Psoas muscle (tissue), 8 donors: ENCODE results near the gene CCDC8. TPM values are rescaled to one million over a fixed set of nuclear protein-coding genes. Genes with fewer than 3 reads are reported as not detected.

Source experiments
- ATAC-seq, 4 donors: fragments of 200-7000 bp; cut with Tn5 transposase; one replicate each; pipeline ENCODE4 v1.9.1; 2020; ENCODE audit warnings: moderate library complexity in 3 of 4, mild to moderate bottlenecking in 2 of 4
- DNase-seq, 2 donors: peaks; one replicate each; pipeline ENCODE4 v3.0.0-alpha.2; 2020
- H3K27ac ChIP-seq: fragments of 200-600 bp; one replicate; pipeline ENCODE4 v1.8.0; 2022
- H3K27me3 ChIP-seq, 3 donors: fragments of 200-600 bp in 1 of 3; one replicate each; pipeline versions ENCODE4 v1.6.1 to v1.8.0; 2013 to 2022; ENCODE audit warnings: low read length in 2 of 3, mild to moderate bottlenecking in 2 of 3, moderate library complexity in 1 of 3; ENCODE audit not compliant: insufficient read depth in 3 of 3
- H3K36me3 ChIP-seq, 2 donors: fragments of 200-600 bp in 1 of 2; one replicate each; pipeline versions ENCODE4 v1.6.1 to v1.8.0; 2013 to 2022; ENCODE audit warnings: low read depth in 1 of 2, mild to moderate bottlenecking in 1 of 2, moderate library complexity in 1 of 2; ENCODE audit not compliant: insufficient read depth in 1 of 2
- H3K4me1 ChIP-seq: fragments of 200-600 bp; one replicate; pipeline ENCODE4 v1.8.0; 2022
- H3K4me3 ChIP-seq: fragments of 200-600 bp; one replicate; pipeline ENCODE4 v1.8.0; 2022; ENCODE audit warnings: mild to moderate bottlenecking
- H3K9me3 ChIP-seq: fragments of 200-600 bp; one replicate; pipeline ENCODE4 v1.8.0; 2022
- CTCF ChIP-seq: fragments of 200-600 bp; IDR thresholded peaks from one replicate; pipeline ENCODE4 v1.8.0; 2022; ENCODE audit warnings: antibody characterized with exemption
- WGBS, 3 donors: extraction: QIAGEN DNeasy Blood & Tissue Kit; methylation state at CpG; one replicate each; pipeline versions ENCODE4 v1.1.6 to v1.1.7; 2013; 5-methylcytosine and 5-hydroxymethylcytosine counted together
- intact Hi-C, 2 donors: fragments of 100-400 bp; cut with DNase I; formaldehyde crosslinking; loops; one replicate each; pipeline versions ENCODE4 v1.11.0 to v1.14.2; 2022
- polyA plus RNA-seq, 3 donors: library from polyadenylated mRNA; stranded (reverse); fragments of 200-250 nt; gene quantifications; one replicate each; pipeline ENCODE4 v1.2.3, GENCODE V29; 2013
- total RNA-seq, 4 donors: library from RNA; stranded (reverse); fragmentation: NEBNext Ultra II Directional in 2 of 4; extraction: Animal tissue kit (Norgen Biotek cat#: 25700) in 2 of 4; gene quantifications; one replicate each; pipeline versions ENCODE4 v1.2.1 to v1.2.4, GENCODE V29; 2021 to 2023
- donor health status: healthy with polysubstance abuse.
- donor health status: DM: no; HTN: no; CAD: no; lungs with moderate emphysema.
- donor health status: Bipolar disorder and iron deficiency.
- donor health status: healthy.
- donor health status: DM: yes; HTN: yes; CAD: no.
- donor health status: DM: no; HTN: no; CAD: no.
- donor health status: DM: no; HTN: no; CAD: no.
- donor health status: DM: yes; HTN: yes; CAD: no.

The CCDC8 gene
- total and polyA plus RNA-seq, 7 donors: 0.51 to 7.0 (median 1.6) TPM

- 44 to 50% (median 45%) methylated on average over 5 of the region's 5 CpGs for WGBS, 3 donors
- intact Hi-C loops: no loop called here
- no peaks in the 10 kb centered on the region for H3K9me3 ChIP-seq
- ATAC-seq (no peak), DNase-seq (no peak)
- no peaks in the 10 kb centered on the region for H3K27me3 ChIP-seq
- no peaks in the 10 kb centered on the region for H3K36me3 ChIP-seq
- no peak for TF ChIP-seq CTCF
- no peak overlapping the region for H3K4me3 ChIP-seq
- H3K27ac ChIP-seq: peak overlapping the region; percentile 56
- peaks cover 4% of the 10 kb centered on the region for H3K4me1 ChIP-seq
Measured at GRCh38 chr19:46450737-46451136, 37.4 kb upstream of the CCDC8 start.

- no peaks in the 10 kb centered on the region for H3K36me3 ChIP-seq
- peaks cover 4% of the 10 kb centered on the region for H3K4me1 ChIP-seq
- DNase-seq: no peak
- 62 to 71% (median 63%) methylated on average over 7 of the region's 7 CpGs for WGBS, 3 donors
- H3K27me3 ChIP-seq: no peaks in the 10 kb centered on the region
- no peak for TF ChIP-seq CTCF
- H3K27ac ChIP-seq: no peak overlapping the region
- intact Hi-C loops: no loop called here
- H3K9me3 ChIP-seq: no peaks in the 10 kb centered on the region
- no peak for ATAC-seq
- no peak overlapping the region for H3K4me3 ChIP-seq
Measured at GRCh38 chr19:46449228-46449627, 35.9 kb upstream of the CCDC8 start.

- no peak overlapping the region for H3K4me3 ChIP-seq
- WGBS, 3 donors: 78 to 94% (median 83%) methylated on average over 10 of the region's 10 CpGs
- intact Hi-C loops: no loop called here
- H3K27me3 ChIP-seq: no peaks in the 10 kb centered on the region
- peaks cover 4% of the 10 kb centered on the region for H3K4me1 ChIP-seq
- no peaks in the 10 kb centered on the region for H3K9me3 ChIP-seq
- DNase-seq (no peak), ATAC-seq (no peak)
- no peak overlapping the region for H3K27ac ChIP-seq
- no peaks in the 10 kb centered on the region for H3K36me3 ChIP-seq
- TF ChIP-seq CTCF: no peak
Measured at GRCh38 chr19:46448601-46449000, 35.2 kb upstream of the CCDC8 start.

- no peak overlapping the region for H3K4me3 ChIP-seq
- ATAC-seq: no peak
- no peak overlapping the region for H3K27ac ChIP-seq
- H3K9me3 ChIP-seq: no peaks in the 10 kb centered on the region
- 45 to 58% (median 52%) methylated on average over 5 of the region's 5 CpGs for WGBS, 3 donors
- no peaks in the 10 kb centered on the region for H3K27me3 ChIP-seq
- no peak for DNase-seq
- H3K4me1 ChIP-seq: peaks cover 8% of the 10 kb centered on the region
- no peak for TF ChIP-seq CTCF
- H3K36me3 ChIP-seq: no peaks in the 10 kb centered on the region
- intact Hi-C loops: no loop called here
Measured at GRCh38 chr19:46447824-46448223, 34.5 kb upstream of the CCDC8 start.

- no peak for TF ChIP-seq CTCF
- DNase-seq (no peak), ATAC-seq (no peak)
- 54 to 57% (median 56%) methylated on average over 3 of the region's 3 CpGs for WGBS, 3 donors
- Histone ChIP-seq H3K4me1 (peaks cover 10% of the 10 kb centered on the region), H3K36me3 (no peaks in the 10 kb centered on the region), H3K27ac (no peak overlapping the region), H3K27me3 (no peaks in the 10 kb centered on the region), H3K9me3 (no peaks in the 10 kb centered on the region), H3K4me3 (no peak overlapping the region)
- intact Hi-C loops: no loop called here
Measured at GRCh38 chr19:46447006-46447405, 33.6 kb upstream of the CCDC8 start.
